NCI-H446 (cell line): ENCODE measurements around the gene STON2.

Experiments used
- DNase-seq, 2 experiments: peaks; one replicate each; lab custom pipeline; 2025; lab: John Stamatoyannopoulos, UW

The STON2 gene

GRCh38 chr14:81416981-81417380 is 16.9 kb upstream of the STON2 start:
- DNase-seq = no peak

GRCh38 chr14:81416194-81416952 is 16.2 kb upstream of the STON2 start:
- no peak for DNase-seq

GRCh38 chr14:81415781-81416180 is 15.7 kb upstream of the STON2 start:
- no peak for DNase-seq

- no peak for DNase-seq
Measured at GRCh38 chr14:81414123-81414522, 14.0 kb upstream of the STON2 start.

- no peak for DNase-seq
Measured at GRCh38 chr14:81412779-81413178, 12.7 kb upstream of the STON2 start.

- DNase-seq = no peak
Measured at GRCh38 chr14:81408595-81408994, 8.5 kb upstream of the STON2 start.

- peak in 1 of 2 experiments; percentile 12 for DNase-seq
Measured at GRCh38 chr14:81406863-81407262, 6.7 kb upstream of the STON2 start.

GRCh38 chr14:81402123-81402495 is 2.0 kb upstream of the STON2 start:
- no peak for DNase-seq

GRCh38 chr14:81401420-81402122 is 1.4 kb upstream of the STON2 start:
- DNase-seq = no peak

- peak; percentile 17 to 58 for DNase-seq
Measured at GRCh38 chr14:81400852-81401251, 728 bp upstream of the STON2 start.

GRCh38 chr14:81398196-81398891 is 1.8 kb downstream of the STON2 start:
- DNase-seq = no peak

GRCh38 chr14:81396113-81396512 is 4.0 kb downstream of the STON2 start:
- DNase-seq = no peak

- no peak for DNase-seq
Measured at GRCh38 chr14:81394739-81395138, 5.4 kb downstream of the STON2 start.

- DNase-seq = no peak
Measured at GRCh38 chr14:81392976-81393643, 7.0 kb downstream of the STON2 start.

GRCh38 chr14:81392052-81392451 is 8.1 kb downstream of the STON2 start:
- DNase-seq = no peak

- DNase-seq = no peak
Measured at GRCh38 chr14:81390696-81391095, 9.4 kb downstream of the STON2 start.

- DNase-seq = no peak
Measured at GRCh38 chr14:81388336-81388735, 11.8 kb downstream of the STON2 start.

- DNase-seq = no peak
Measured at GRCh38 chr14:81386290-81386745, 13.8 kb downstream of the STON2 start.

- DNase-seq = no peak
Measured at GRCh38 chr14:81385886-81386285, 14.2 kb downstream of the STON2 start.

GRCh38 chr14:81385419-81385818 is 14.7 kb downstream of the STON2 start:
- DNase-seq = no peak

- peak; percentile 65 to 95 for DNase-seq
Measured at GRCh38 chr14:81384900-81385299, 15.2 kb downstream of the STON2 start.

- DNase-seq = no peak
Measured at GRCh38 chr14:81382517-81383225, 17.5 kb downstream of the STON2 start.
